GM18907 (cell line): ENCODE measurements around the gene TBC1D22A.
"Not testable (repeated sequence)": the region's sequence is repeated elsewhere in the genome, so short reads cannot be mapped to it uniquely, and the experiment has no call there.

Experiments used
- ATAC-seq: cut with Tn5 transposase; IDR thresholded peaks from one replicate; pipeline ENCODE4 v1.9.1; 2021; ENCODE audit warnings: mild to moderate bottlenecking, moderate library complexity; ENCODE audit not compliant: unreplicated experiment

The TBC1D22A gene

DNA sequence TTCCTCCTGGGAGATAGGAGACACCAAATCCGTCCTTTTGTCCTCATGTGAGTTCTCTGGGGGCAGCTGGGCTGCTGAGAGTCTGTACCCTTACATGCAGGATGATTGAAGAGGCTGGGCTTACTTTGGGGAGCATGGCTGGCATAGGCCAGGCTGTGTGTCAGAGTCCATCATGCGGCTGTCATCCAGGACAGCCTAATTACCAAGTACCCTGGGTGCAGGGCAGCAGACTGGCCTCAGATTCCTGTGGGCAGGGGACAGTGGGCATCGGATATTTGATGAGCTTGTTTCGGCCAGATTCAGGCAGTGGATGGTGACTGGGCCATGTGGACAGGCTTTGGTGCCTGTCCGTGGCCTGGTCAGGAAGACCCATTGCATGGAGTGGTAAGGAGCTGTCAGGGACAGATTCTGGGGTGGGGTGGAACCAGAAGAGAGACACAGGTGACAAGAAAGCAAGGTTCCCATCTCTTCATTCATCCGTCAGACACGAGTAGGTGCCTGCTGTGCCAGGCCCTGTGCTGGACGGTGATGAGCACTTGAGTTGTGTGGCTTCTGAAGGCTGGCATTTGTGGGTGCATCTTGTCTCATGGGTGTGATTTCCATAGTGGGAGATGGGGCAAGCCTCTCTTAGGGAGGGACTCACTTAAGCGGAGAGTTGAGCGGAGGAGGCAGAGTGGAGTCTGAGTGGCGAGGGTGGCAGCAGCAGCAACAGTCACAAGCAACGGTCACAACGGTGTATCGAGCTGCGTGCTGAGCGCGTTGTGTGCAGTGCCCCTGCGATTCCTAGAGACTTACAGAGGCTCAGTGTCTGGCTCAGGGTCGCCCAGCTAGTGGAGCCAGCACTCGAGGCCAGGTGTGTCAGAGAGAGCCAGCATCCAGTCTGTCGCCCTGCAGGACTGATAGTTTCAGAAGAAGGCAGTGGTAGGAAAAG is 48.7 kb downstream of the TBC1D22A start:
- no peak for ATAC-seq

DNA sequence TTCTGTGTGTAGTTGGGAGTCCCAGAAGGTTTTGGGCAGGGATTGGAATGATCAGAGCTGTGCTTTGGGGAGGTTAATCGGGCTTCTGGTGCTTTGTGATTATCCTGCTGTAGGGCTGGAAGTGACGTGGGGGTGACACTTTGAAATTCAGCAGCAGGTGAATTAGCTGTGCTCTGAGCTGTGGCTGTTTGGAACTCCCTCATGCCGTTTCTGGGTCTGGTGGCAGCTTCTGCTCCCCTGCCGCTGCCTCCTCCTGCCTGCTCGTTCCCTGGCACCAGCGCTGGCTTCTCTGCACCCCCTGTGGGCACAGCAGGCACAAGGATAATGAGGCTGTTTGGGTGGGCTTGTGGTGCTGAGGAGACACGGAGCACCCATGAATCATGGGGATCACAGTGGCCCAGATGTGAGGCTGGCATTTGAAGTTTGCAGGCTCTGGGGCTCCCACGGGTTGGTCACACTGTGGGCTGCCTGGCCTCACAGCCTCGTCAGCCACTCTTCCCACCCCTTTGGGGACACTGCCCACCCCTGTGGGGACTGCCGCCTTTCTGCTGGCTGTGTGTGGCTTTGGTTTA is 49.7 kb downstream of the TBC1D22A start:
- no peak for ATAC-seq

DNA sequence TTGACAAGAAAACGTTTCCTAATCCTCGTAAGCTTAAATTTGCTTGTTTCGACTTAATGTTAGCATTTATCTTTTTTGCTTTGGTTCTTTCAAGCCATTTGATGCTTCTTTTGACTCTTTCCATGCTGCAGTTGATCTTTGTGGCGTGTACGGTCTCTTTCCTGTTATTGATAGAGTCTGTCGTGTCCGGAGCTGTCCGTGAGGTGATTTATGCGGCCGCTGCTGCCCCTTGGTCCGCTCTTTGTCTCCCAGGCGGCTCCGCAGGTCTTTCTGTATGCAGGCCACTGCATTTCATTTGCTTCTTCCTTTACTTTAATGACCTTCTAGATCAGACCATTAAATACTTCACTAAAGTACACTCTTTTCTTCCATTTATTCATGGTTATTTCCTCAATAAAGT is 50.3 kb downstream of the TBC1D22A start:
- ATAC-seq = no peak

DNA sequence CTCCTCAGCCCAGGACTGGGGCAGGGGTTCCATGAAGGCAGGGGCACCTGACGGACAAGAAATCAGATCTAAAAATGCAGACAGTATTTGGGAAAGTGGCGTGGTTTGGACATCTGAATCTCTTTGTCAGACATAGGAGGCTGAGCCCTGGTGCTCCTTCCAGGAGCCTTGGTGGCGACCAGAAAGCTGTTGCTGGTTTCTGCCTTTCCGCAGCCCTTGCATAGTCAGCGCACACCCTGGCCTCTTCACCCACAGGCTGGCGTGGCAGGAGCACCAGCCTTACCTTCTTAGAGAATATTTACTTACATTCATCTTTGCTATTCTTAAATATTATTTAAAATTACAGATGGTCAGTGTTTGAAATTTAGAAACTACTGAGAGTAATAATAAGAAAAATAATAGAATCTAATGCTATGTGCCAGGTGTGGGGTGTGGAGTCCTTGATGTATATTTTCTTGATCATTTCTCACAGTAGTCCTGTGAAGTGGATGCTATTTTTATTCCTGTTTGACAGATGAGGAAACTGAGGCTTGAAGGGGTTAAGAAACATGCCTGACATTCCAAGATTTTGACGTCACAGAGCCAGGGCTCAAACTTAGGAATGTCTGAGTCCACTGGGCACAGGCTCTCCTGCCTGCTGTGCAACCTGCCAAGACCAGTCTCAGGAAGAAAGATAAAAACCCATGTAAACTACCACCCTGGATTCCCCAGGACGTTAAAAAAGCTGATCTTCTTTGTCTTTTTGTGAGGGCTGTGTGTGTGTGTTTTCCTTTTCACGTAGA is 51.6 kb downstream of the TBC1D22A start:
- ATAC-seq = no peak

DNA sequence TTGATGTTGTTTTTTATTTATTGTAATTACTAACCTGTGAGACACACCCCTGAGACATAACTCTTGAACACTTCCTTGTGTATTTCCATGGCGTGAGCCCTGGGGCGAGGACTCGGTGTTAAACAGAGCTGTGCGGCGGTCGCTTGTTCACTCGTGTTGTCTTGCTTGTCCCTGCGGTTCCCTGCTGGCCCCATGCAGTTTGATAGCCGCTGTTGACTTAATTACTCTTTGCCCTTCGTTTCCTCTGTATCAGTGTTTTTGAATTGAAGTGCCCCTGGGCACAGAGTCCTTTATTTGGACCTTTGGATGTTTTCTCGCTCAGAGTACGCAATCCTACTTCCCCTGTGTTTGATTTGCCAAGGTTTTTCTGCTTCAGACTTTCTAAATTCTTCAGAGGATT is 52.7 kb downstream of the TBC1D22A start:
- ATAC-seq = no peak

DNA sequence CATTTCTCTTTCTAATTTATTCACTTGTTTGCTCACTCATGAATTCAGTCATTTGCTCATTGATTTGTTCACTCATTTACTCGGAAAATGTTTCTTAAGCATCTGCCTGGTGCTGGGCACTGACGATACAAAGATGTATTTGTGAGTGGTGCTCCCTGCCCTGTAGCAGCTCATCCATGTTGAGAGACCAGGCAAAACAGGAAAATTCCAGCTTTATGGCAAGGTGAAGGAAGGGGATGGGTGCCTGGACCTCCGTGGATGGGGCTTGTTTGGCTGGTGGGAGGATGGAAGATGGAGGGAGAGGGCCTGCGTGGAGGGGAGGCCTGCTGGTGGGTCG is 53.1 kb downstream of the TBC1D22A start:
- ATAC-seq = no peak

DNA sequence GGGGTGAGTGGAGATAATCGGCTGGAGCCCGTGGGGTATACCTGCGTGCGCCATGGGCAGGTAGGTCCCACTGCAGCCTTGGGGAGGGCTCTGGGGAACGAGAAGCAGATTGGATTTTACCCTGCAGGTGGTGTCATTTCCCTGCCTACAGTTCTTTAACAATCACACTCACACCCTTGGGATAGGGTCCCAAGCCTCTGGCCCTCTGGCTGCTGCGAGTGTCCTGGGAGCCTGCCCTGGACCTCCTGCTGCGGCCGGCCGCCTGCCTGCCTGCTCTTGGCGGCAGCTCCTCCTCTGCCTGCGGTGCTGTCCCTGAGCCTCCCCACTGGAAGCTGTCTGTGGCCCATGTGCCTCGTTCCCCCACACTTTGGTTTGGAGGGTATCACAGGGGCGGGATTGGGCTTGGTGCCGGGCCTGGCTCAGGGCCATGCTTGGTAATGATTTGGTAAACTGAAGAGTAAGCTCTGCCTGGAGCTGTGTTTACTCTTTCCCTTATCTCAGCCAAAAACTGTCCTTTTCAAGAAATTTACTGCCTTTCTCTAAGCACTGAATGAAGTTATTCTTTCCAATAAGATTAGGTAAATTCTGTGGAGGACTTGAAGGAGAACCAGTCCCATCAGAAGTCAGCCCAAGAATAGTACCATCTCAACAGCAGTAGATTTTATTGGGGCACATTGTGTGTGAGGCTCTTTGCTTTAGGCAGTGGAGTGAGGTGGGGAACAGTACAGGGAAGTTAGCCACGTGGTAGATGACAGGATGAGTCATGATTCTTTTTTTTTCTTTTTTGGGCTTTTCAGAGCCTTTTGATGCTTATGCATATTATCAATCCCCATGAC is 53.7 kb downstream of the TBC1D22A start:
- no peak for ATAC-seq

DNA sequence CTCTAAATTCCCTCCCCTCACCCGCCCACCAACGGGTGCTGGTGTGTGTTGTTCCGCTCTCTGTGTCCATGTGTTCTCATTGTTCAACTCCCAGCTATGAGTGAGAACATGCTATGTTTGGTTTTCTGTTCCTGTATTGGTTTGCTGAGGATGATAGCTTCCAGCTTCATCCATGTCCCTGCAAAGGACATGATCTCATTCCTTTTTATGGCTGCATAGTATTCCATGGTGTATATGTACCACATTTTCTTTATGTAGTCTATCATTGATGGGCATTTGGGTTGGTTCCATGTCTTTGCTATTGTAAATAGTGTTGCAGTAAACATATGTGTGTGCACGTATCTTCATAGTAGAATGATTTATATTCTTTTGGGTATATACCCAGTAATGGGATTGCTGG is 54.9 kb downstream of the TBC1D22A start:
- ATAC-seq = not testable (repeated sequence)

DNA sequence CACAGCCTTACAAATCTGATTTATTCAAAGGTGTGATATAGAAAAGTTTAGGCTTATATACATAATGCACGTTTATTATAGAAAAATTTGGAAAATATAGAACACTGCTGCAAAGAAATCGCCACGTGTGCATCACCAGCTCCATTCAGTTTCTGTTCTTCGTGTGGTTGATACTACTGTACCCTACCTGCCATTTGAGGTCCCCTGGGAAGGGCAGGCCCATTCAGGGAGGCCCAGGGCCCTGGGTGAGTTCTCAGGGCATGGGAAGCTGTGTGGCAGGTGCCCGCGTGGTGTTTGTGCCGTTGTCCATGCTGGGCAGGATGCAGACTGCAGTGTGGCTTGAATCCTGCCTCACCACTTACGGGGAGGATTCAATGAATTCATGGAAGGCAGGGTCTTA is 60.8 kb downstream of the TBC1D22A start:
- no peak for ATAC-seq

DNA sequence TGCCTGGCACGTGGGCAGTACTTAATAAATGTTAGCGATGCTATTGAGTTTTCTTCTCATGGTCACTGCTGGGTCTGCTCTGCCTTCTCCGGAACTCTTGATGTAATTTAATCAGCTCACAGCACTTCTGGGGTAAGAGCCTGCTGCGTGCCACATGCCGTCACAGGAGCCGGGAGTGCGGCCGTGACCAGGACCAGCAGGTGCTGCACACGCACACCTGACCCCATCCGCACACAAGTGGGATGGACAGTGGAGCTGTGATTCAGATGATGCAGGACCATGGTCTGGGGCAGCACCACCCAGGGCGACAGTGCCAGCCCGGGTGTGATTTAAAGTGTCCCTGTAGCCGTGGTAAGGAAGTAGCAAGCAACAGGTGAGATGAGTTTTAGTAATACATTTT is 61.2 kb downstream of the TBC1D22A start:
- no peak for ATAC-seq

DNA sequence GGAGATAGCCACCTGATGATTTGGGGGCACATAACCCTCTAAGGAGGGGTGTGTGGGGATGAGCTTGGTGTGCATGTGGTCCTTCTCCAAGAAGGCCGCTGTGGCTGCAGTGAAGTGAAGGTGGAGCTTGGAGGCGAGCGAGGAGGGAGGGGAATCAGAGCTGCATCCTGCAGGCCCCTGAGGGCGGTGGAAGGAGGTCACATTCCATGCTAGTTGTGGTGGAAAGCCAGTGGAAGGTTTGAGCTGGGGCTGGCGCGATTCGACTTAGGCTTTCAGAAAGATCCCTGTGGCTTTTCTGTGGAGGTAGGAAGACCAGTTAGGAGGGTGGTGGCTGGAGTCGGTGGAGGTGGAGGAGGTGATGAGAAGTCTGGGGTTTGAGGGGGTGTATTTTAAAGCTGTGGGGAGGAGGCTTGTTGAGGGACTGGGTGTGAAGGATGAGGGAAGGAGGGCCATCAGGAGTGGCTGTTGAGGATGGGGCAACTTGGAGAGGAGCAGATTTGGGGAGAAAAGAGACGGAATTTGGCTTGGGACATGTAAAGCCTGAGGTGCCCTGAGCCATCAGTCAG is 62.0 kb downstream of the TBC1D22A start:
- no peak for ATAC-seq

DNA sequence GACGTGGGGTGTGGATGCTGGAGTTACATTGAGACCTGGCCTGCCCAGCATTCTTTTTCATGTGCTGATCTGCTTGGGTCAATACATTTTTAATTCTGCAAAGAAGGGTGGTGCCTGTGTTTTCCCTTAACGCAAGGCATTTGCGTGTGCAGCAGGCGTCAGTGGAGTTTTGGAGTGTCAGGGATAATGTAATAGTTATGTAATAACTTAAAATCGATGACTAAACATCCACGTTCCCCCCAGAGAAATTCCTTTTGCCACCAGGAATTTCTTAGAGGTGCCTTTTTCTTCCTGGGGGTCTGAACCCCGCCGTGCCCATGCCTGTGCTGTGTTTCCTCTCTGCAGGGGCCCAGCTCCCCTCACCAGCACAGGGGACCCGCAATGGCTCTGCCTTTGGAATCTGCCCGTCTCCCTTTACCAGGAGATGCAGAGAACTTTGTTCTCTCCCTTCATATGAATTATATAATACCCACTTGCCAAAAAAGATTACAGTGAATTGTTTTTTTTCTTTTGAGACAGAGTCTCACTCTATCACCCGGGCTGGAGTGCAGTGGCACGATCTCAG is 62.6 kb downstream of the TBC1D22A start:
- ATAC-seq = no peak

DNA sequence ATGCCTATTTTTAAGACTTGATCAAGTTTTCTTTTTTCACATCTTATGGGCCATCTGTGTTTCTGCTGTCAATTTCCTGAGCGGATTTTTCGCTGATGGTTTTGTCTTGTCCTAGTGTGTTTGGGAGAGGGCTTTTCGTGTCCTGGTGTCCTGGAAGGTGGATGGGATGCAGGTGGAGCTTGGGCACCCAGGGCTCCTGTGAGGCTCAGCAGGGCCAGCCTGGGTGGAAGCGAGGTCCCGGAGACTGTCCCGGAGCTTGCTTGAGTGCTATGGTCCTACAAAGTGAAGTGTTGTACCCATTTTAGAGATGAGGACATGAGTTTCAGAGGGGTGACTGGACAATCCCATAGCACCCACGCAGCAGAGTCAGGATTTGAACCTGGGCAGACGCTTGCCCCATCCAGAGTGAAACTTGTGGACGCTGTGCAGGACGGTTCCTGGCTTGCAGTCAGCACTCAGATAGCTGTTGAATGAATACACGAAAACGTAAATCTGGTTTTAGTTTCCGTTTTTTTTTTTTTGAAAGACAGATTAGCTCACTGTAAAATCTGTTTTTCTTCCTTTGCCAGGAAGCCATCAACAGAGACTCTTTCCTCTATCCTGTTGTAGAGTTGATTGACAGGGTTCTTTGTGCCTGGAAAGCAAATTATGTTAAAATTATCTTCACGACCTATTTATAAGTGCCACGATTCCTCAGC is 64.1 kb downstream of the TBC1D22A start:
- no peak for ATAC-seq

DNA sequence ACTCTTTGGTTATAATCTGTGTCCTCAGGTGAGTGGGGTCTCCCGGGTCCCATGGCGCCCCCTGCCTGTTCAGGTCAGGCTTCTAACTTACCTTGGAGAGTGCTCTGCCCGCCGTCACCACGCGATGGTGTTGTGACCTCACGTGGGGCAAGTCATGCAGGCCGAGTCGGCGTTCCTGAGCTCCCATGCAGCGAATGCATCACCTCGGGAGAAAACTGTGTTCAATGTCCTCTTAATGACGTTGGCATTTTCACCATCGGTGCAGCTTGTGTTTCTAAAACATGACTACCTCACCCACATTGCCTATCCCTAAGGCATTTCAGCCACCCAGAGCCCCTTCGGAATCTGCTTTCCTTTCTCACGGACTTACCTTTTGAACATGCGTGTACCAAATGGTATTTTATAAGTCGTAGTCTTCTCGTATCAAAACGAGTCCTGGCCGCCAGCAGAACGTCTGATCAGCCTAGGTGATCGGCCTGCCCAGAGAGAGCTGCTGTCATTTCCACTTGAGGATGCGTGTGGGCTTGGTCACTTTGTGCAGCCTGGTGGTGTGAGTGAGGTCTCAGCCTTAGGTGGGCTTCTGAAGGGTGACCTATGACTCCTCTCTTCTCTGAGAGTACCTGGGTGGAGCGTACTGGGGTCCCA is 64.8 kb downstream of the TBC1D22A start:
- no peak for ATAC-seq

DNA sequence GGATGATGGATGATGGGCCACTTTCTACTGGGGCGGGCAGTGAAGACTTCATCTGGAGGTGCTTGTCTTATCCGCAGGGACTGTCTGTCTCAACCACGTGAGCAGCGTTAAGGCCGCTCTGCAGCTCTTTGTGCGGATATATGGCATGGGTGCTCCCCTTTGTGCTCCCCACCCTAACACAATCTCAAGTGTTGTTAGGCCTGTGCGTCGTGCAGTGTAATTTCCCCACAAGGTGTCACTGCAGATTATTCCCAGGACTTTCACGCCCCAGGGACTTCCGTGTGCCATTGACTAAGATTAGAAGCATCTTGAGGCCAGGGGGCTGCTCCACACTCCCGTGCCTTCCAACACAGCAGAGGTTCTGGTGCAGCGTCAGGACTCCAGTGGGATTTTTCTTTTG is 65.3 kb downstream of the TBC1D22A start:
- no peak for ATAC-seq

DNA sequence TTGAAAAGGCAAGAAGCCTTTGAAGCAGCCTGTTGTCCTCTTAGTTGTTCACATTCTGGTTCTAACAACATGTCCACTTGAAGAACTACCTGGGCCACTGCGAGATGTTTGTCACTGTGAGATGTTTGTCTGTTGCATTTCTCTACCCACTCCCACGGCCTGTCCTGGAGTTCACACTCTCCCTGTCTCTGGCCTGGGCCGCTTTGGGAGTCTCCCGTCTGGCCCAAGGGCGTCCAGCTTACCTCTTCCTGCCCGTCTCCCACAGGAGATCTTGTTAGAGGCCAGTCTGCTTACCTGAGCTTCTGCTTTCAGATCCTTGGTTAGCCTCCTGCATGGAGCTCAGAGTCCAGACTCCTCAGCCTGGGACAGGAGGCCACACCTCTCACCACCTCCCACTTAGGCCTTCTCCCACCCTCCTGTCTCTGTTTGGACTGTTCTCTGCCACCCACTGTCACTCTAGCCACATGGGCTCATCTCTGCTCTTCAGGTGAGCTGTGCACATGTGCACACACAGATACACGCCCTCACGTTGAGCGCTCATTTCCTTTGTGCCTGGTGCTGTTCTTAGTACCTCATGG is 66.0 kb downstream of the TBC1D22A start:
- ATAC-seq = no peak

DNA sequence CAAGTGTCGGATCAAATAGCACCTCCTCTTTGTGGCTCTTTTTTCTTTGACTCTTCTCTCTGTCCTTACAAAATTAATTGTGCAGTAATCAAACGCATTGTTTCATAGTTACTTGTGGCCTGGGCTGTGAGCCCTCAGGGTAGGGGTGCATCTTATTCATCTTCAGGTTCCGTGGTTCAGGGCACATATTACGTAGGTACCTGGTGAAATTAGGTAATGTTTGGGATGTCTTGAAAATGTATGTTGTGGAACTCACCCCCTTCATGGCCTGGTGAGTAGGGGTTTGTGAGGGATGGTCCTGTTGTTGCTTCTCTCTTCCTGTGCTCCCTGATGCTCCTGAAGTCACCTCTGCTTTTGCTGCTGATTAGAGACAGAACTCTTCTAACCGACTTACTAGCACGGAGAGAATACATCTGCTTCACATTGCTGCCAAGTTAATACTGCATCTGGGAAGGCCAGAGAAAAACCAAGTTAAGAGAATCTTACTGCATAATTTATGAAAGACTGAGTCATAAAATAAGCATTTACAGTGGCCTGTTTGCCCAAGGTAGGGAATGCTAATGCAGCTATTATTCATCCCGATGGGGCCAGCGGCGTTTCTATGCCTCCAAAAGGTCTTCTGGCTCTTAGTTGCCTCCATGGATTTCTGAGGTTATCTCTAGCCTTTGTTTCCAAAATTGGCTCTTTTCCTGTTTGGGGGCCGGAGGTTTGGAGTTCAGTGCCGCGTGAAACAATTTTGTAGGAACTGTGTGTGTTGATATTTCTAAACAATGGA is 66.9 kb downstream of the TBC1D22A start:
- no peak for ATAC-seq
